ENCODE measurements around the gene STX8. TPM values are rescaled to one million over a fixed set of nuclear protein-coding genes. Genes with fewer than 3 reads are reported as not detected.

Gene STX8
- total RNA-seq, 2 experiments from 2014 or later = 60.6 to 68.0 TPM

GRCh38 chr17:9521062-9521461 lies 54.6 kb downstream of the STX8 start:
- no peak for DNase-seq
- CTCF ChIA-PET = interaction anchor here (1.1 to 1.4 kb wide), 4 partner anchors 229 to 523 kb away, joined by 3 to 4 read pairs (median 3); no protein-coding TSS in a partner anchor
- no peak overlapping the region for H3K27ac Mint-ChIP-seq
- H3K27me3 Mint-ChIP-seq (ENCODE audit: low read depth) = no peaks in the 10 kb centered on the region
- peaks cover 14% of the 10 kb centered on the region for H3K4me1 Mint-ChIP-seq (ENCODE audit: low read depth)
- no peak overlapping the region for H3K4me3 Mint-ChIP-seq
- H3K9me3 Mint-ChIP-seq = no peaks in the 10 kb centered on the region
- intact Hi-C loops (cut with micrococcal nuclease) = no loop called here
- no peaks in the 10 kb centered on the region for H3K36me3 Mint-ChIP-seq (ENCODE audit: low read depth)

GRCh38 chr17:9520649-9521048 lies 55.0 kb downstream of the STX8 start:
- Mint-ChIP-seq H3K4me1 (ENCODE audit: low read depth) (peaks cover 14% of the 10 kb centered on the region), H3K27ac (no peak overlapping the region), H3K9me3 (no peaks in the 10 kb centered on the region), H3K4me3 (no peak overlapping the region), H3K36me3 (ENCODE audit: low read depth) (no peaks in the 10 kb centered on the region), H3K27me3 (ENCODE audit: low read depth) (no peaks in the 10 kb centered on the region)
- no peak for DNase-seq
- CTCF ChIA-PET = interaction anchor here (1.2 to 1.4 kb wide), 2 partner anchors 405 to 518 kb away, joined by 3 to 4 read pairs; no protein-coding TSS in a partner anchor
- intact Hi-C loops (cut with micrococcal nuclease) = no loop called here

GRCh38 chr17:9519583-9520272 lies 55.9 kb downstream of the STX8 start:
- Mint-ChIP-seq H3K4me1 (ENCODE audit: low read depth) (peaks cover 14% of the 10 kb centered on the region), H3K36me3 (ENCODE audit: low read depth) (no peaks in the 10 kb centered on the region), H3K27ac (no peak overlapping the region), H3K9me3 (no peaks in the 10 kb centered on the region), H3K4me3 (no peak overlapping the region), H3K27me3 (ENCODE audit: low read depth) (no peaks in the 10 kb centered on the region)
- intact Hi-C loops (cut with micrococcal nuclease) = no loop called here
- CTCF ChIA-PET = interaction anchor here (0.6 to 1.4 kb wide), 3 partner anchors 405 to 812 kb away, joined by 3 to 4 read pairs (median 3); no protein-coding TSS in a partner anchor
- no peak for DNase-seq

GRCh38 chr17:9517396-9517795 lies 58.2 kb downstream of the STX8 start:
- CTCF ChIA-PET = no interaction called here
- Mint-ChIP-seq H3K4me3 (no peak overlapping the region), H3K27me3 (ENCODE audit: low read depth) (no peaks in the 10 kb centered on the region), H3K9me3 (no peaks in the 10 kb centered on the region), H3K27ac (no peak overlapping the region), H3K4me1 (ENCODE audit: low read depth) (peaks cover 15% of the 10 kb centered on the region), H3K36me3 (ENCODE audit: low read depth) (peaks cover 11% of the 10 kb centered on the region)
- intact Hi-C loops (cut with micrococcal nuclease) = no loop called here
- DNase-seq = peak; percentile 37

- Mint-ChIP-seq H3K9me3 (peaks cover 23% of the 10 kb centered on the region), H3K36me3 (ENCODE audit: low read depth) (peaks cover 26% of the 10 kb centered on the region), H3K27me3 (ENCODE audit: low read depth) (no peaks in the 10 kb centered on the region), H3K4me3 (no peak overlapping the region), H3K4me1 (ENCODE audit: low read depth) (peaks cover 23% of the 10 kb centered on the region), H3K27ac (no peak overlapping the region)
- intact Hi-C loops (cut with micrococcal nuclease) = no loop called here
- CTCF ChIA-PET = no interaction called here
- no peak for DNase-seq
These were observed 62.4 kb downstream of the STX8 start for GRCh38 chr17:9513266-9513665.

GRCh38 chr17:9512323-9513168 lies 63.1 kb downstream of the STX8 start:
- peaks cover 17% of the 10 kb centered on the region for H3K4me1 Mint-ChIP-seq (ENCODE audit: low read depth)
- peaks cover 30% of the 10 kb centered on the region for H3K36me3 Mint-ChIP-seq (ENCODE audit: low read depth)
- H3K9me3 Mint-ChIP-seq = peaks cover 28% of the 10 kb centered on the region
- DNase-seq = peak; percentile 4
- no peaks in the 10 kb centered on the region for H3K27me3 Mint-ChIP-seq (ENCODE audit: low read depth)
- no peak overlapping the region for H3K27ac Mint-ChIP-seq
- CTCF ChIA-PET = no interaction called here
- no peak overlapping the region for H3K4me3 Mint-ChIP-seq
- intact Hi-C loops (cut with micrococcal nuclease) = no loop called here

GRCh38 chr17:9509236-9509816 lies 66.3 kb downstream of the STX8 start:
- Mint-ChIP-seq H3K4me1 (ENCODE audit: low read depth) (peaks cover 11% of the 10 kb centered on the region), H3K4me3 (no peak overlapping the region), H3K27ac (no peak overlapping the region), H3K36me3 (ENCODE audit: low read depth) (peaks cover 41% of the 10 kb centered on the region), H3K27me3 (ENCODE audit: low read depth) (no peaks in the 10 kb centered on the region), H3K9me3 (peaks cover 28% of the 10 kb centered on the region)
- intact Hi-C loops (cut with micrococcal nuclease) = no loop called here
- CTCF ChIA-PET = no interaction called here
- DNase-seq = no peak

GRCh38 chr17:9499041-9499440 lies 76.6 kb downstream of the STX8 start:
- DNase-seq = no peak
- Mint-ChIP-seq H3K4me1 (ENCODE audit: low read depth) (no peaks in the 10 kb centered on the region), H3K4me3 (no peak overlapping the region), H3K9me3 (no peaks in the 10 kb centered on the region), H3K27ac (no peak overlapping the region), H3K36me3 (ENCODE audit: low read depth) (peaks cover 10% of the 10 kb centered on the region), H3K27me3 (ENCODE audit: low read depth) (no peaks in the 10 kb centered on the region)
- intact Hi-C loops (cut with micrococcal nuclease) = no loop called here
- CTCF ChIA-PET = interaction anchor here (0.8 kb wide), 1 partner anchor 212 kb away, joined by 3 read pairs; no protein-coding TSS in a partner anchor

- H3K27ac Mint-ChIP-seq = no peak overlapping the region
- H3K4me3 Mint-ChIP-seq = no peak overlapping the region
- CTCF ChIA-PET = interaction anchor here (0.8 kb wide), 1 partner anchor 212 kb away, joined by 3 read pairs; no protein-coding TSS in a partner anchor
- H3K36me3 Mint-ChIP-seq (ENCODE audit: low read depth) = peaks cover 10% of the 10 kb centered on the region
- H3K9me3 Mint-ChIP-seq = no peaks in the 10 kb centered on the region
- H3K27me3 Mint-ChIP-seq (ENCODE audit: low read depth) = no peaks in the 10 kb centered on the region
- no peaks in the 10 kb centered on the region for H3K4me1 Mint-ChIP-seq (ENCODE audit: low read depth)
- intact Hi-C loops (cut with micrococcal nuclease) = no loop called here
- no peak for DNase-seq
These were observed 77.1 kb downstream of the STX8 start for GRCh38 chr17:9498490-9498889.

- H3K27me3 Mint-ChIP-seq (ENCODE audit: low read depth) = no peaks in the 10 kb centered on the region
- H3K27ac Mint-ChIP-seq = no peak overlapping the region
- no peak overlapping the region for H3K4me3 Mint-ChIP-seq
- intact Hi-C loops (cut with micrococcal nuclease) = no loop called here
- CTCF ChIA-PET = no interaction called here
- H3K4me1 Mint-ChIP-seq (ENCODE audit: low read depth) = no peaks in the 10 kb centered on the region
- peaks cover 21% of the 10 kb centered on the region for H3K36me3 Mint-ChIP-seq (ENCODE audit: low read depth)
- H3K9me3 Mint-ChIP-seq = no peaks in the 10 kb centered on the region
- no peak for DNase-seq
These were observed 87.1 kb downstream of the STX8 start for GRCh38 chr17:9488556-9488955.

- H3K9me3 Mint-ChIP-seq = no peaks in the 10 kb centered on the region
- no peak overlapping the region for H3K27ac Mint-ChIP-seq
- intact Hi-C loops (cut with micrococcal nuclease) = no loop called here
- H3K36me3 Mint-ChIP-seq (ENCODE audit: low read depth) = peaks cover 24% of the 10 kb centered on the region
- CTCF ChIA-PET = no interaction called here
- H3K4me1 Mint-ChIP-seq (ENCODE audit: low read depth) = no peaks in the 10 kb centered on the region
- DNase-seq = no peak
- no peak overlapping the region for H3K4me3 Mint-ChIP-seq
- H3K27me3 Mint-ChIP-seq (ENCODE audit: low read depth) = no peaks in the 10 kb centered on the region
These were observed 88.2 kb downstream of the STX8 start for GRCh38 chr17:9487406-9487805.

GRCh38 chr17:9484789-9485188 lies 90.8 kb downstream of the STX8 start:
- Mint-ChIP-seq H3K27ac (no peak overlapping the region), H3K4me3 (no peak overlapping the region), H3K4me1 (ENCODE audit: low read depth) (no peaks in the 10 kb centered on the region), H3K36me3 (ENCODE audit: low read depth) (peaks cover 18% of the 10 kb centered on the region), H3K27me3 (ENCODE audit: low read depth) (no peaks in the 10 kb centered on the region), H3K9me3 (no peaks in the 10 kb centered on the region)
- DNase-seq = no peak
- CTCF ChIA-PET = interaction anchor here (0.6 to 1.0 kb wide), 2 partner anchors 82 to 976 kb away, joined by 3 to 6 read pairs; no protein-coding TSS in a partner anchor
- intact Hi-C loops (cut with micrococcal nuclease) = no loop called here
